IMR-90 (cell line): ENCODE data around the gene IFNK. TPM values are rescaled to one million over a fixed set of nuclear protein-coding genes. Genes with fewer than 3 reads are reported as not detected.

Source experiments
- ATAC-seq: fragments of 200-7000 bp; cut with Tn5 transposase; 2 replicates; pipeline ENCODE4 v1.9.1; 2020; ENCODE audit warnings: low read depth, mild to moderate bottlenecking, moderate library complexity
- BruUV-seq: library from RNA; stranded (reverse); fragments of 400-500 nt; replicated peaks from 2 replicates; lab custom pipeline; 2021; lab: Mats Ljungman, UMichigan
- CTCF ChIA-PET: fragments of 300-600 bp; formaldehyde crosslinking; extraction: SDS; loops from one replicate; lab custom pipeline; 2021; ENCODE audit warnings: antibody characterized with exemption; lab: Yijun Ruan, JAX
- POLR2A ChIA-PET: fragments of 300-600 bp; sonication (Branson Sonifier 250); formaldehyde crosslinking; loops from one replicate; lab custom pipeline; 2022; ENCODE audit warnings: antibody characterized with exemption; ENCODE audit not compliant: unreplicated experiment; lab: Charles Lee
- DNase-seq: peaks from one replicate; pipeline ENCODE4 v3.0.0; 2013
- H2AFZ ChIP-seq: replicated peaks from 2 replicates; pipeline ENCODE3; 2013; ENCODE audit warnings: low read length, mild to moderate bottlenecking; ENCODE audit not compliant: poor library complexity
- H2AK5ac ChIP-seq: 2 replicates; pipeline ENCODE4 v1.6.1; 2013; ENCODE audit warnings: low read depth, low read length, inconsistent platforms
- H2AK9ac ChIP-seq: replicated peaks from 2 replicates; pipeline ENCODE3; 2013; ENCODE audit warnings: mild to moderate bottlenecking, low read depth, low read length, moderate library complexity; ENCODE audit not compliant: poor library complexity
- H2BK120ac ChIP-seq: 2 replicates; pipeline ENCODE4 v1.6.1; 2013; ENCODE audit warnings: low read depth, low read length, inconsistent platforms
- H2BK15ac ChIP-seq: 3 replicates; pipeline ENCODE4 v1.6.1; 2013; ENCODE audit warnings: low read depth, low read length, inconsistent platforms
- H2BK20ac ChIP-seq: 2 replicates; pipeline ENCODE4 v1.6.1; 2013; ENCODE audit warnings: low read depth, mild to moderate bottlenecking, inconsistent platforms, low read length, moderate library complexity
- H2BK5ac ChIP-seq: 2 replicates; pipeline ENCODE4 v1.6.1; 2013; ENCODE audit warnings: mild to moderate bottlenecking, low read depth, low read length, inconsistent platforms; ENCODE audit not compliant: poor library complexity, severe bottlenecking
- H3K14ac ChIP-seq: replicated peaks from 2 replicates; pipeline ENCODE4 v1.6.1; 2013; ENCODE audit warnings: low read depth, low read length, inconsistent platforms
- H3K18ac ChIP-seq: 2 replicates; pipeline ENCODE4 v1.6.1; 2013; ENCODE audit warnings: low read depth, low read length, control low read depth
- H3K23ac ChIP-seq: 2 replicates; pipeline ENCODE4 v1.6.1; 2013; ENCODE audit warnings: low read depth, low read length, inconsistent platforms
- H3K27ac ChIP-seq: 2 replicates; pipeline ENCODE4 v1.5.1; 2013; ENCODE audit warnings: mild to moderate bottlenecking, control low read depth, low read length; ENCODE audit not compliant: insufficient read depth
- H3K27me3 ChIP-seq: 2 replicates; pipeline ENCODE4 v1.6.1; 2013; ENCODE audit warnings: low read length; ENCODE audit not compliant: control insufficient read depth, insufficient read depth
- H3K36me3 ChIP-seq: 2 replicates; pipeline ENCODE4 v1.6.1; 2013; ENCODE audit warnings: low read length, mixed read lengths; ENCODE audit not compliant: control insufficient read depth, insufficient read depth
- H3K4ac ChIP-seq: 2 replicates; pipeline ENCODE4 v1.6.1; 2013; ENCODE audit warnings: low read depth, low read length, inconsistent platforms
- H3K4me1 ChIP-seq: 2 replicates; pipeline ENCODE4 v1.6.1; 2013; ENCODE audit warnings: low read length, mixed read lengths; ENCODE audit not compliant: control insufficient read depth, insufficient read depth
- H3K4me2 ChIP-seq: 2 replicates; pipeline ENCODE4 v1.6.1; 2013; ENCODE audit warnings: low read depth, mild to moderate bottlenecking, control low read depth, low read length, moderate library complexity
- H3K4me3 ChIP-seq: 2 replicates; pipeline ENCODE4 v1.5.1; 2013; ENCODE audit warnings: low read depth, mild to moderate bottlenecking, control low read depth, low read length, moderate library complexity; ENCODE audit not compliant: insufficient read depth
- H3K56ac ChIP-seq: 2 replicates; pipeline ENCODE4 v1.6.1; 2013; ENCODE audit warnings: low read length, inconsistent platforms; ENCODE audit not compliant: insufficient read depth; ENCODE audit errors: extremely low read depth
- H3K79me1 ChIP-seq, 2 experiments: 2 replicates each; pipeline ENCODE4 v1.6.1; 2013; ENCODE audit warnings: low read length in 2 of 2, inconsistent platforms in 1 of 2, low read depth in 1 of 2
- H3K9ac ChIP-seq: 2 replicates; pipeline ENCODE4 v1.6.1; 2013; ENCODE audit warnings: low read depth, low read length, control low read depth
- H3K9me1 ChIP-seq: 2 replicates; pipeline ENCODE4 v1.6.1; 2013; ENCODE audit warnings: low read length, inconsistent platforms; ENCODE audit not compliant: insufficient read depth
- H3K9me3 ChIP-seq: 2 replicates; pipeline ENCODE4 v1.6.1; 2013; ENCODE audit warnings: low read length; ENCODE audit not compliant: control insufficient read depth, insufficient read depth
- H4K20me1 ChIP-seq: 2 replicates; pipeline ENCODE4 v1.6.1; 2013; ENCODE audit warnings: low read length, inconsistent platforms; ENCODE audit not compliant: insufficient read depth
- H4K5ac ChIP-seq: 2 replicates; pipeline ENCODE4 v1.6.1; 2013; ENCODE audit warnings: mild to moderate bottlenecking, low read depth, low read length, control low read depth
- H4K8ac ChIP-seq, 2 experiments: 2 replicates each; pipeline ENCODE4 v1.6.1; 2013; ENCODE audit warnings: low read depth in 2 of 2, low read length in 2 of 2, control low read depth in 1 of 2, inconsistent platforms in 1 of 2
- H4K91ac ChIP-seq: 2 replicates; pipeline ENCODE4 v1.6.1; 2013; ENCODE audit warnings: low read depth, low read length, inconsistent platforms; ENCODE audit not compliant: insufficient read depth
- RAD21 ChIP-seq: IDR thresholded peaks from 2 replicates; pipeline ENCODE4 v1.6.1; 2012; ENCODE audit warnings: low read length, improper control_type of control experiment
- dilution Hi-C: fragments of 300-500 bp; cut with HindIII; formaldehyde crosslinking; loops from one replicate; pipeline ENCODE4 v1.14.3; 2018; ENCODE audit warnings: low sequenced_read_pairs; ENCODE audit not compliant: unreplicated experiment
- in situ Hi-C: fragments of 300-500 bp; cut with MboI; formaldehyde crosslinking; loops from 3 replicates; pipeline ENCODE4 v1.14.3; 2019; ENCODE audit warnings: low sequenced_read_pairs, inconsistent platforms, mixed read lengths
- intact Hi-C: fragments of 100-400 bp; cut with micrococcal nuclease; formaldehyde crosslinking; loops from 2 replicates; pipeline ENCODE4 v1.10.0; 2022
- polyA plus RNA-seq, 3 experiments: library from polyadenylated mRNA; depleted of rRNA; stranded (reverse); fragments of >200 nt; gene quantifications; 2 replicates each; pipeline ENCODE4 v1.2.3, GENCODE V29; 2012; ENCODE audit warnings: low replicate concordance in 1 of 3
- total RNA-seq: library from RNA; depleted of rRNA; stranded (reverse); fragments of >200 nt; gene quantifications from 2 replicates; pipeline ENCODE4 v1.2.3, GENCODE V29; 2012

IFNK gene
- total and polyA plus RNA-seq, 2 of the 4 experiments (the other 2 are of a cell fraction): not detected

- H3K27ac ChIP-seq: no peak overlapping the region
- H3K27me3 ChIP-seq: peaks cover 19% of the 10 kb centered on the region
- intact Hi-C loops: no loop called here
- H3K9me1 ChIP-seq: no peaks in the 10 kb centered on the region
- H2BK20ac ChIP-seq: no peak overlapping the region
- H4K5ac ChIP-seq: no peak overlapping the region
- no TSS peak for BruUV-seq
- no peak for TF ChIP-seq RAD21
- dilution Hi-C loops: no loop called here
- CTCF ChIA-PET: no interaction called here
- H3K79me1 ChIP-seq: no peaks in the 10 kb centered on the region
- no peaks in the 10 kb centered on the region for H3K4me1 ChIP-seq
- H4K20me1 ChIP-seq: no peaks in the 10 kb centered on the region
- no peak overlapping the region for H3K14ac ChIP-seq
- no peaks in the 10 kb centered on the region for H3K9me3 ChIP-seq
- H3K18ac ChIP-seq: no peak overlapping the region
- H2AFZ ChIP-seq: no peak overlapping the region
- no peak overlapping the region for H3K23ac ChIP-seq
- H3K4ac ChIP-seq: no peak overlapping the region
- no peak overlapping the region for H3K56ac ChIP-seq
- in situ Hi-C loops: no loop called here
- no peak overlapping the region for H2BK15ac ChIP-seq
- H2AK5ac ChIP-seq: no peak overlapping the region
- no peak overlapping the region for H4K8ac ChIP-seq
- no peak overlapping the region for H3K4me3 ChIP-seq
- no peak overlapping the region for H2BK120ac ChIP-seq
- H2BK5ac ChIP-seq: no peak overlapping the region
- no peak overlapping the region for H2AK9ac ChIP-seq
- DNase-seq (no peak), ATAC-seq (no peak)
- POLR2A ChIA-PET: no interaction called here
- H3K4me2 ChIP-seq: no peak overlapping the region
- no peak overlapping the region for H3K9ac ChIP-seq
- no peak overlapping the region for H4K91ac ChIP-seq
- no peaks in the 10 kb centered on the region for H3K36me3 ChIP-seq
Measured at GRCh38 chr9:27523141-27523540, 949 bp upstream of the IFNK start.
